Measurements from ENCODE around the gene HOXB6.

GRCh38 chr17:48546137-48546923 lies 58.5 kb downstream of the HOXB6 start:
- TF ChIP-seq CTCF (IDR thresholded peaks at IDR 0.05), result no peak
- no peak for TF ChIP-seq POLR2A (IDR thresholded peaks at IDR 0.05)
- no peak for TF ChIP-seq EP300 (IDR thresholded peaks at IDR 0.05)

Data from upper lobe of left lung (tissue), 4 donors.